HEK293 (cell line): Measurements from ENCODE around the gene ADSS1.
A peak's percentile ranks its signal among the peaks of the same experiment; 100 is the strongest.

ENCODE experiments used
- CTCF ChIA-PET: fragments of 350-600 bp; formaldehyde crosslinking; extraction: SDS; loops from one replicate; lab custom pipeline; 2021; ENCODE audit warnings: antibody characterized with exemption; lab: Yijun Ruan, JAX
- POLR2A ChIA-PET: fragments of 300-600 bp; formaldehyde crosslinking; extraction: SDS; loops from one replicate; lab custom pipeline; 2020; ENCODE audit warnings: antibody characterized with exemption, inconsistent platforms; lab: Yijun Ruan, JAX
- H3K27ac ChIP-seq: fragments of 200-500 bp; sonication (Bioruptor generic); 2 replicates; pipeline ENCODE4 v1.5.1; 2014; ENCODE audit warnings: low read depth, low read length, control low read depth, inconsistent platforms; ENCODE audit errors: extremely low read depth
- H3K36me3 ChIP-seq, 2 experiments: fragments of 200-500 bp in 1 of 2; sonication (Bioruptor generic) in 1 of 2; 1 replicate in 1 of 2; 2 replicates in 1 of 2; pipeline ENCODE4 v1.5.1; 2014 to 2017; ENCODE audit warnings: inconsistent platforms in 2 of 2, low read length in 2 of 2; ENCODE audit not compliant: control insufficient read depth in 2 of 2, insufficient read depth in 1 of 2
- H3K4me1 ChIP-seq: fragments of 200-500 bp; sonication (Bioruptor generic); 2 replicates; pipeline ENCODE4 v1.5.1; 2014; ENCODE audit warnings: mild to moderate bottlenecking, low read length, inconsistent platforms; ENCODE audit not compliant: control insufficient read depth, insufficient read depth
- H3K4me3 ChIP-seq: 2 replicates; pipeline ENCODE4 v1.5.1; 2011; ENCODE audit warnings: low read depth, mild to moderate bottlenecking, control low read depth, low read length, moderate library complexity
- H3K9me3 ChIP-seq: fragments of 200-500 bp; sonication (Bioruptor generic); 2 replicates; pipeline ENCODE4 v1.5.1; 2014; ENCODE audit warnings: low read depth, low read length, inconsistent platforms; ENCODE audit not compliant: control insufficient read depth, insufficient read depth
- GLIS2 ChIP-seq: fragments of 450-650 bp; formaldehyde crosslinking; IDR thresholded peaks from 2 replicates; pipeline ENCODE4 v1.5.1; 2016; ENCODE audit warnings: missing biosample characterization, missing genetic modification characterization
- PRDM10 ChIP-seq: fragments of 450-650 bp; formaldehyde crosslinking; IDR thresholded peaks from 2 replicates; pipeline ENCODE4 v1.5.1; 2016; ENCODE audit warnings: missing biosample characterization, missing genetic modification characterization
- ZBTB17 ChIP-seq: fragments of 450-650 bp; formaldehyde crosslinking; IDR thresholded peaks from 2 replicates; pipeline ENCODE4 v1.5.1; 2016; ENCODE audit warnings: missing biosample characterization, missing genetic modification characterization
- ZNF157 ChIP-seq: fragments of 450-650 bp; formaldehyde crosslinking; IDR thresholded peaks from 2 replicates; pipeline ENCODE4 v1.5.1; 2016; ENCODE audit warnings: missing biosample characterization, missing genetic modification characterization
- ZNF23 ChIP-seq: fragments of 450-650 bp; formaldehyde crosslinking; IDR thresholded peaks from 2 replicates; pipeline ENCODE4 v1.5.1; 2016; ENCODE audit warnings: missing biosample characterization, missing genetic modification characterization, borderline replicate concordance
- ZNF394 ChIP-seq: fragments of 450-650 bp; formaldehyde crosslinking; IDR thresholded peaks from 2 replicates; pipeline ENCODE4 v1.5.1; 2016; ENCODE audit warnings: missing biosample characterization, missing genetic modification characterization, mild to moderate bottlenecking, moderate library complexity, borderline replicate concordance
- ZNF654 ChIP-seq: fragments of 450-650 bp; formaldehyde crosslinking; IDR thresholded peaks from 2 replicates; pipeline ENCODE4 v1.5.1; 2016; ENCODE audit warnings: low read depth, missing biosample characterization, missing genetic modification characterization
- TF ChIP-seq, protein P1 (sequence below): fragments of 450-650 bp; formaldehyde crosslinking; IDR thresholded peaks from 2 replicates; pipeline ENCODE4 v1.5.1; 2016; ENCODE audit warnings: missing biosample characterization, missing genetic modification characterization
- TF ChIP-seq, protein P2 (sequence below): fragments of 450-650 bp; formaldehyde crosslinking; IDR thresholded peaks from 2 replicates; pipeline ENCODE4 v1.5.1; 2016; ENCODE audit warnings: missing biosample characterization, missing genetic modification characterization

Gene ADSS1

GRCh38 chr14:104774453-104775072, 50.5 kb downstream of the ADSS1 start (continued):
- TF ChIP-seq ZBTB17 (tag by site-specific recombination): no peak
- TF ChIP-seq ZNF23 (tag by site-specific recombination): no peak

DNA sequence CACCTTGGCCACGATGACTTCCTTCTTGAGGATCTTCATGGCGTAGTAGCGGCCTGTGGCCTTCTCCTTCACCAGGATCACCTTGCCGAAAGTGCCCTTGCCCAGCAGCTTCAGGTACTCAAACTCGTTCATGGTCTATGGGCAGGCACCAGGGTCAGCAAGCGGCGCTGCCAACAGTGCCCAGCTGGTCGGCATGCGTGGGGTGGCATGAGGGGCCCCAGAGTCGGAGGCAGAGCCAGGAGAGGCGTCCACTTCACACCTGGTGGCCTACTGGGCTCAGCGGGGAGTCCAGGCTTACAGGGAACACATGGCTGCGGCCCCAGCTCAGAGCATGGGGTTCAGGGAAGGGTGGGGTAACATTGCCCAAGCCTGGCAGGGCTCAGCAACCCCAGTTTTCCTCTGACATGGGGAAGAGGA, 51.1 kb downstream of the ADSS1 start:
- Histone ChIP-seq H3K36me3 (peaks cover 0 to 98% of the 10 kb centered on the region in 2 experiments; a peak in 2 of 3 replicates), H3K9me3 (no peaks in the 10 kb centered on the region), H3K4me3 (no peak overlapping the region), H3K4me1 (no peaks in the 10 kb centered on the region), H3K27ac (no peak overlapping the region)
- POLR2A ChIA-PET: interaction anchor here (0.5 to 0.9 kb wide), 2 partner anchors 23 to 101 kb away, joined by 3 read pairs; partner anchors contain the start of gene SIVA1
- CTCF ChIA-PET: interaction anchor here (1.1 kb wide), 1 partner anchor 51 kb away, joined by 4 read pairs; no protein-coding TSS in a partner anchor
- TF ChIP-seq, protein P1, sequence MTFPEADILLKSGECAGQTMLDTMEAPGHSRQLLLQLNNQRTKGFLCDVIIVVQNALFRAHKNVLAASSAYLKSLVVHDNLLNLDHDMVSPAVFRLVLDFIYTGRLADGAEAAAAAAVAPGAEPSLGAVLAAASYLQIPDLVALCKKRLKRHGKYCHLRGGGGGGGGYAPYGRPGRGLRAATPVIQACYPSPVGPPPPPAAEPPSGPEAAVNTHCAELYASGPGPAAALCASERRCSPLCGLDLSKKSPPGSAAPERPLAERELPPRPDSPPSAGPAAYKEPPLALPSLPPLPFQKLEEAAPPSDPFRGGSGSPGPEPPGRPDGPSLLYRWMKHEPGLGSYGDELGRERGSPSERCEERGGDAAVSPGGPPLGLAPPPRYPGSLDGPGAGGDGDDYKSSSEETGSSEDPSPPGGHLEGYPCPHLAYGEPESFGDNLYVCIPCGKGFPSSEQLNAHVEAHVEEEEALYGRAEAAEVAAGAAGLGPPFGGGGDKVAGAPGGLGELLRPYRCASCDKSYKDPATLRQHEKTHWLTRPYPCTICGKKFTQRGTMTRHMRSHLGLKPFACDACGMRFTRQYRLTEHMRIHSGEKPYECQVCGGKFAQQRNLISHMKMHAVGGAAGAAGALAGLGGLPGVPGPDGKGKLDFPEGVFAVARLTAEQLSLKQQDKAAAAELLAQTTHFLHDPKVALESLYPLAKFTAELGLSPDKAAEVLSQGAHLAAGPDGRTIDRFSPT: peak; percentile 66
- TF ChIP-seq PRDM10 (tag by site-specific recombination): no peak

DNA sequence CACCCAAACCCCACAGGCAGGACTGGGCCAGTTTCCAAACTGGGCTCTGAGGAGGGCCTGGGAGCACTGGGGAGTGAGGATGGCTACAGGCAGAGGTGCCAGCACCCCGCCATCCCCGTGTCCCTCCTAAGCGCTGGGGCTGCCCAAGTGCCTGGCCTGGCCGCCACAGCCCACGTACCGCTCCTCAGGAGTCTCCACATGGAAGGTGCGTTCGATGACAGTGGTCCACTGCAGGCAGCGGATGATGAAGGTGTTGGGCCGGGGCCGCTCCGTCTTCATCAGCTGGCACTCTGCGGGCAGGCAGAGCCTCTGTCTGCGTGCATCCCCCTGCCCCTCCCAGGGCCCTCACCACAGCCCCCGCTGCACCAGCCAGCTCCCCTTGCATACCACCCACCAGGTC, 52.5 kb downstream of the ADSS1 start:
- CTCF ChIA-PET: no interaction called here
- POLR2A ChIA-PET: no interaction called here
- Histone ChIP-seq H3K4me3 (no peak overlapping the region), H3K9me3 (no peaks in the 10 kb centered on the region), H3K4me1 (no peaks in the 10 kb centered on the region), H3K27ac (no peak overlapping the region), H3K36me3 (peaks cover 0 to 97% of the 10 kb centered on the region in 2 experiments; a peak in 2 of 3 replicates)
- no peak for TF ChIP-seq ZNF157 (tag by site-specific recombination)
- TF ChIP-seq, protein P2, sequence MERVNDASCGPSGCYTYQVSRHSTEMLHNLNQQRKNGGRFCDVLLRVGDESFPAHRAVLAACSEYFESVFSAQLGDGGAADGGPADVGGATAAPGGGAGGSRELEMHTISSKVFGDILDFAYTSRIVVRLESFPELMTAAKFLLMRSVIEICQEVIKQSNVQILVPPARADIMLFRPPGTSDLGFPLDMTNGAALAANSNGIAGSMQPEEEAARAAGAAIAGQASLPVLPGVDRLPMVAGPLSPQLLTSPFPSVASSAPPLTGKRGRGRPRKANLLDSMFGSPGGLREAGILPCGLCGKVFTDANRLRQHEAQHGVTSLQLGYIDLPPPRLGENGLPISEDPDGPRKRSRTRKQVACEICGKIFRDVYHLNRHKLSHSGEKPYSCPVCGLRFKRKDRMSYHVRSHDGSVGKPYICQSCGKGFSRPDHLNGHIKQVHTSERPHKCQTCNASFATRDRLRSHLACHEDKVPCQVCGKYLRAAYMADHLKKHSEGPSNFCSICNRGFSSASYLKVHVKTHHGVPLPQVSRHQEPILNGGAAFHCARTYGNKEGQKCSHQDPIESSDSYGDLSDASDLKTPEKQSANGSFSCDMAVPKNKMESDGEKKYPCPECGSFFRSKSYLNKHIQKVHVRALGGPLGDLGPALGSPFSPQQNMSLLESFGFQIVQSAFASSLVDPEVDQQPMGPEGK (tag by site-specific recombination): 0 out of 2 replicates have a peak, but pooled peaks have one; percentile 19
- TF ChIP-seq GLIS2 (tag by site-specific recombination): no peak
- TF ChIP-seq ZNF654 (tag by site-specific recombination): no peak
- no peak for TF ChIP-seq ZNF394 (tag by site-specific recombination)
